HCT116 (cell line): ENCODE data around the gene PANX2. TPM values are rescaled to one million over a fixed set of nuclear protein-coding genes. Genes with fewer than 3 reads are reported as not detected.

Source experiments
- ATAC-seq: fragments of 200-7000 bp; cut with Tn5 transposase; 2 replicates; pipeline ENCODE4 v1.9.1; 2020; ENCODE audit warnings: mild to moderate bottlenecking, moderate library complexity
- BruUV-seq: library from RNA; stranded (reverse); fragments of 400-500 nt; replicated peaks from 2 replicates; lab custom pipeline; 2021; lab: Mats Ljungman, UMichigan
- CTCF ChIA-PET: fragments of 300-600 bp; sonication (Branson Sonifier 250); formaldehyde crosslinking; loops from one replicate; lab custom pipeline; 2021; ENCODE audit warnings: antibody characterized with exemption; lab: Charles Lee
- POLR2A ChIA-PET: fragments of 300-600, 350-600 bp; sonication (Branson Sonifier 250); formaldehyde crosslinking; loops from one replicate; lab custom pipeline; 2021; ENCODE audit warnings: antibody characterized with exemption; lab: Charles Lee
- RAD21 ChIA-PET, 2 experiments: fragments of 300-600 bp; sonication (Branson Sonifier 250); formaldehyde crosslinking; loops; one replicate each; lab custom pipeline; 2023; ENCODE audit warnings: low total read pairs in 2 of 2; ENCODE audit not compliant: uncharacterized antibody in 2 of 2, unreplicated experiment in 2 of 2, low non-redundant PET in 1 of 2; lab: Charles Lee
- DNase-seq: peaks from one replicate; pipeline ENCODE4 v3.0.0-alpha.2; 2010; ENCODE audit warnings: low read depth, low spot score
- H2AFZ ChIP-seq: fragments of 200-600 bp; shearing (Covaris generic), sonication (generic); 2 replicates; pipeline ENCODE4 v1.6.1; 2017; ENCODE audit warnings: low read depth, mixed run types, mixed read lengths, antibody characterized with exemption, low read length; ENCODE audit not compliant: poor library complexity, severe bottlenecking
- H3K27ac ChIP-seq: 2 replicates; pipeline ENCODE4 v1.5.1; 2012; ENCODE audit warnings: low read depth, low read length
- H3K27me3 ChIP-seq: fragments of 200-600 bp; sonication (generic); 2 replicates; pipeline ENCODE4 v1.6.1; 2016; ENCODE audit warnings: mixed run types, low read length, mixed read lengths; ENCODE audit not compliant: insufficient read depth
- H3K36me3 ChIP-seq, 2 experiments: fragments of 200-500 bp in 1 of 2; fragments of 200-600 bp in 1 of 2; sonication (Bioruptor generic) in 1 of 2; sonication (generic) in 1 of 2; 2 replicates each; pipeline versions ENCODE4 v1.5.1 to v1.6.1; 2014 to 2016; ENCODE audit warnings: low read length in 2 of 2, inconsistent platforms in 1 of 2, mixed read lengths in 1 of 2, mixed run types in 1 of 2; ENCODE audit not compliant: insufficient read depth in 2 of 2, control insufficient read depth in 1 of 2
- H3K4me1 ChIP-seq, 2 experiments: fragments of 200-600 bp in 1 of 2; sonication (generic) in 1 of 2; 2 replicates each; pipeline versions ENCODE4 v1.5.1 to v1.6.1; 2012 to 2017; ENCODE audit warnings: low read length in 2 of 2, inconsistent platforms in 1 of 2, mild to moderate bottlenecking in 1 of 2, mixed read lengths in 1 of 2, mixed run types in 1 of 2, moderate library complexity in 1 of 2; ENCODE audit not compliant: insufficient read depth in 2 of 2, control insufficient read depth in 1 of 2
- H3K4me2 ChIP-seq: fragments of 200-600 bp; sonication (generic); 2 replicates; pipeline ENCODE4 v1.6.1; 2017; ENCODE audit warnings: mixed run types, low read length, mixed read lengths
- H3K4me3 ChIP-seq, 2 experiments: fragments of 200-600 bp in 1 of 2; sonication (generic) in 1 of 2; replicated peaks in 1 of 2; 2 replicates each; pipeline ENCODE4 v1.5.1; 2011 to 2016; ENCODE audit warnings: low read length in 2 of 2, control low read depth in 1 of 2, low read depth in 1 of 2, mild to moderate bottlenecking in 1 of 2, mixed read lengths in 1 of 2, mixed run types in 1 of 2
- H3K79me2 ChIP-seq: fragments of 200-600 bp; sonication (generic); 2 replicates; pipeline ENCODE4 v1.6.1; 2017; ENCODE audit warnings: mild to moderate bottlenecking, mixed run types, low read length, moderate library complexity, mixed read lengths; ENCODE audit not compliant: insufficient read depth
- H3K9ac ChIP-seq: fragments of 200-600 bp; sonication (generic); 2 replicates; pipeline ENCODE4 v1.6.1; 2016; ENCODE audit warnings: low read length, mixed read lengths
- H3K9me2 ChIP-seq: fragments of 200-600 bp; sonication (generic), shearing (Covaris generic); 2 replicates; pipeline ENCODE4 v1.6.1; 2017; ENCODE audit warnings: mixed run types, mild to moderate bottlenecking, moderate library complexity; ENCODE audit not compliant: insufficient read depth
- H3K9me3 ChIP-seq, 2 experiments: fragments of 200-500 bp in 1 of 2; fragments of 200-600 bp in 1 of 2; sonication (Bioruptor generic) in 1 of 2; sonication (generic) in 1 of 2; 2 replicates each; pipeline ENCODE4 v1.6.1; 2014 to 2017; ENCODE audit warnings: low read length in 2 of 2, mixed read lengths in 2 of 2, inconsistent platforms in 1 of 2, low read depth in 1 of 2, mild to moderate bottlenecking in 1 of 2, mixed run types in 1 of 2, moderate library complexity in 1 of 2; ENCODE audit not compliant: control insufficient read depth in 1 of 2, insufficient read depth in 1 of 2
- H4K20me1 ChIP-seq: fragments of 200-600 bp; sonication (generic), shearing (Covaris generic); 2 replicates; pipeline ENCODE4 v1.6.1; 2017; ENCODE audit warnings: mixed run types, mild to moderate bottlenecking, moderate library complexity; ENCODE audit not compliant: insufficient read depth
- EGR1 ChIP-seq: IDR thresholded peaks from 2 replicates; pipeline ENCODE4 v1.6.1; 2012; ENCODE audit warnings: low read depth
- ELF1 ChIP-seq: IDR thresholded peaks from 2 replicates; pipeline ENCODE4 v1.6.1; 2012; ENCODE audit warnings: low read depth, borderline replicate concordance
- EZH2phosphoT487 ChIP-seq: fragments of 200-600 bp; IDR thresholded peaks from 2 replicates; pipeline ENCODE4 v1.6.1; 2018; ENCODE audit warnings: antibody characterized with exemption, borderline replicate concordance
- JUND ChIP-seq: IDR thresholded peaks from 2 replicates; pipeline ENCODE4 v1.6.1; 2012
- POLR2A ChIP-seq: IDR thresholded peaks from 2 replicates; pipeline ENCODE4 v1.7.0; 2011; ENCODE audit warnings: borderline replicate concordance; ENCODE audit not compliant: insufficient read depth, insufficient read length; ENCODE audit errors: extremely low read depth
- SP1 ChIP-seq: IDR thresholded peaks from 2 replicates; pipeline ENCODE4 v1.6.1; 2012; ENCODE audit warnings: low read depth
- ZFX ChIP-seq: fragments of 450-650 bp; IDR thresholded peaks from 2 replicates; pipeline ENCODE4 v1.6.1; 2017
- intact Hi-C: fragments of 100-400 bp; cut with micrococcal nuclease; formaldehyde crosslinking; loops from 2 replicates; pipeline ENCODE4 v1.10.0; 2022
- total RNA-seq: library from RNA; stranded (reverse); gene quantifications from one replicate; pipeline ENCODE4 v1.2.1, GENCODE V29; 2021; ENCODE audit not compliant: unreplicated experiment
- TF ChIP-seq, protein P1 (sequence below): IDR thresholded peaks from 2 replicates; pipeline ENCODE4 v1.6.1; 2011; ENCODE audit warnings: mild to moderate bottlenecking, low read length, moderate library complexity; ENCODE audit not compliant: insufficient replicate concordance; ENCODE audit errors: extremely low read depth
- TF ChIP-seq, protein P2 (sequence below): IDR thresholded peaks from 2 replicates; pipeline ENCODE4 v1.6.1; 2012

The PANX2 gene
- total RNA-seq, 1 experiment from 2014 or later: 8.0 TPM

GRCh38 chr22:50180727-50181521 is 10.4 kb downstream of the PANX2 start:
- no TSS peak for BruUV-seq
- Histone ChIP-seq H3K27ac (no peak overlapping the region), H3K9ac (no peak overlapping the region), H3K79me2 (no peaks in the 10 kb centered on the region), H3K9me2 (no peaks in the 10 kb centered on the region), H3K27me3 (no peaks in the 10 kb centered on the region), H2AFZ (no peak overlapping the region), H4K20me1 (no peaks in the 10 kb centered on the region), H3K4me2 (no peak overlapping the region), H3K4me3 (no peak overlapping the region), H3K36me3 (no peaks in the 10 kb centered on the region), H3K9me3 (no peaks in the 10 kb centered on the region), H3K4me1 (peaks cover 15 to 20% of the 10 kb centered on the region in 2 experiments; a peak in 3 of 4 replicates)
- RAD21 ChIA-PET: no interaction called here
- POLR2A ChIA-PET: no interaction called here
- intact Hi-C loops: no loop called here
- TF ChIP-seq JUND (no peak), EGR1 (no peak), POLR2A (no peak), ELF1 (no peak), EZH2phosphoT487 (no peak), ZFX (no peak), SP1 (no peak)
- TF ChIP-seq, protein P1, sequence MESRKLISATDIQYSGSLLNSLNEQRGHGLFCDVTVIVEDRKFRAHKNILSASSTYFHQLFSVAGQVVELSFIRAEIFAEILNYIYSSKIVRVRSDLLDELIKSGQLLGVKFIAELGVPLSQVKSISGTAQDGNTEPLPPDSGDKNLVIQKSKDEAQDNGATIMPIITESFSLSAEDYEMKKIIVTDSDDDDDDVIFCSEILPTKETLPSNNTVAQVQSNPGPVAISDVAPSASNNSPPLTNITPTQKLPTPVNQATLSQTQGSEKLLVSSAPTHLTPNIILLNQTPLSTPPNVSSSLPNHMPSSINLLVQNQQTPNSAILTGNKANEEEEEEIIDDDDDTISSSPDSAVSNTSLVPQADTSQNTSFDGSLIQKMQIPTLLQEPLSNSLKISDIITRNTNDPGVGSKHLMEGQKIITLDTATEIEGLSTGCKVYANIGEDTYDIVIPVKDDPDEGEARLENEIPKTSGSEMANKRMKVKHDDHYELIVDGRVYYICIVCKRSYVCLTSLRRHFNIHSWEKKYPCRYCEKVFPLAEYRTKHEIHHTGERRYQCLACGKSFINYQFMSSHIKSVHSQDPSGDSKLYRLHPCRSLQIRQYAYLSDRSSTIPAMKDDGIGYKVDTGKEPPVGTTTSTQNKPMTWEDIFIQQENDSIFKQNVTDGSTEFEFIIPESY: no peak
- TF ChIP-seq, protein P2, sequence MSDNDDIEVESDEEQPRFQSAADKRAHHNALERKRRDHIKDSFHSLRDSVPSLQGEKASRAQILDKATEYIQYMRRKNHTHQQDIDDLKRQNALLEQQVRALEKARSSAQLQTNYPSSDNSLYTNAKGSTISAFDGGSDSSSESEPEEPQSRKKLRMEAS: no peak
- ATAC-seq (no peak), DNase-seq (no peak)
- CTCF ChIA-PET: no interaction called here
